Lung (tissue), 12 donors: ENCODE measurements around the gene TEX29. TPM values are rescaled to one million over a fixed set of nuclear protein-coding genes. Genes with fewer than 3 reads are reported as not detected.
A peak's percentile ranks its signal among the peaks of the same experiment; 100 is the strongest.

Experiments used
- ATAC-seq: fragments of 200-7000 bp; cut with Tn5 transposase; one replicate; pipeline ENCODE4 v1.9.1; 2020; ENCODE audit warnings: moderate number of reproducible peaks; ENCODE audit not compliant: insufficient read depth, low FRiP score
- DNase-seq, 3 donors: peaks; one replicate each; pipeline ENCODE4 v3.0.0-alpha.2; 2013 to 2017
- H3K27ac ChIP-seq, 2 donors: one replicate each; pipeline ENCODE4 v1.5.1; 2013; ENCODE audit warnings: mild to moderate bottlenecking in 2 of 2, moderate library complexity in 2 of 2, control low read depth in 1 of 2, inconsistent platforms in 1 of 2, low read depth in 1 of 2, low read length in 1 of 2
- H3K27me3 ChIP-seq, 3 donors: one replicate each; pipeline ENCODE4 v1.5.1; 2013; ENCODE audit warnings: low read length in 2 of 3; ENCODE audit not compliant: control insufficient read depth in 3 of 3, insufficient read depth in 3 of 3
- H3K36me3 ChIP-seq, 4 donors: one replicate each; pipeline ENCODE4 v1.5.1; 2013; ENCODE audit warnings: low read length in 4 of 4, mild to moderate bottlenecking in 1 of 4, moderate library complexity in 1 of 4; ENCODE audit not compliant: control insufficient read depth in 4 of 4, insufficient read depth in 4 of 4
- H3K4me1 ChIP-seq, 5 donors: one replicate each; pipeline ENCODE4 v1.5.1; 2013; ENCODE audit warnings: low read length in 5 of 5, mild to moderate bottlenecking in 2 of 5, moderate library complexity in 1 of 5; ENCODE audit not compliant: control insufficient read depth in 5 of 5, insufficient read depth in 5 of 5
- H3K4me3 ChIP-seq: one replicate; pipeline ENCODE4 v1.5.1; 2013; ENCODE audit warnings: mild to moderate bottlenecking, control low read depth, moderate library complexity
- H3K9ac ChIP-seq, 2 donors: one replicate each; pipeline ENCODE4 v1.5.1; 2013; ENCODE audit warnings: low read length in 2 of 2, control low read depth in 1 of 2; ENCODE audit not compliant: insufficient read depth in 1 of 2
- H3K9me3 ChIP-seq, 4 donors: one replicate each; pipeline ENCODE4 v1.5.1; 2013; ENCODE audit warnings: low read length in 3 of 4, mild to moderate bottlenecking in 1 of 4, moderate library complexity in 1 of 4; ENCODE audit not compliant: control insufficient read depth in 4 of 4, insufficient read depth in 3 of 4
- CTCF ChIP-seq: IDR thresholded peaks from 2 replicates; pipeline ENCODE4 v1.5.1; 2012; ENCODE audit warnings: mild to moderate bottlenecking; ENCODE audit errors: control extremely low read depth, extremely low read depth
- WGBS, 2 donors: extraction: QIAGEN DNeasy Blood & Tissue Kit; methylation state at CpG; one replicate each; pipeline ENCODE4 v1.1.7; 2013; 5-methylcytosine and 5-hydroxymethylcytosine counted together
- polyA plus RNA-seq, 2 donors: library from polyadenylated mRNA; stranded (reverse); fragments of 200-250 nt; gene quantifications; one replicate each; pipeline ENCODE4 v1.2.1, GENCODE V29; 2013
- total RNA-seq, 2 donors: library from RNA; depleted of rRNA in 1 of 2; stranded (reverse); fragments of >200 nt in 1 of 2; gene quantifications; one replicate each; pipeline ENCODE4 v1.2.1, GENCODE V29; 2014 to 2021
- donor health status: control.
- donor health status: control.
- donor health status: Bipolar disorder and iron deficiency.
- donor health status: healthy.
- donor health status: DM: yes; HTN: yes; CAD: no.

Gene TEX29
- total and polyA plus RNA-seq, 4 donors = 0.19 to 0.79 (median 0.25) TPM; not detected in 1

GRCh38 chr13:111390522-111391270 lies 70.3 kb downstream of the TEX29 start:
- Histone ChIP-seq H3K27me3 (no peaks in the 10 kb centered on the region), H3K36me3 (no peaks in the 10 kb centered on the region), H3K9ac (no peak overlapping the region), H3K4me1 (peaks cover 0 to 22% (median 0%) of the 10 kb centered on the region in 5 donors), H3K9me3 (peaks cover 0 to 2% (median 0%) of the 10 kb centered on the region in 4 donors), H3K4me3 (no peak overlapping the region), H3K27ac (no peak overlapping the region)
- ATAC-seq (no peak), DNase-seq (no peak)
- WGBS, 2 donors = 81 to 90% methylated on average over 18 of the region's 18 CpGs
- no peak for TF ChIP-seq CTCF

GRCh38 chr13:111392486-111392885 lies 72.0 kb downstream of the TEX29 start:
- 73 to 76% methylated on average over 9 of the region's 9 CpGs for WGBS, 2 donors
- DNase-seq = peak; percentile 42 to 94 (median 82)

DNA sequence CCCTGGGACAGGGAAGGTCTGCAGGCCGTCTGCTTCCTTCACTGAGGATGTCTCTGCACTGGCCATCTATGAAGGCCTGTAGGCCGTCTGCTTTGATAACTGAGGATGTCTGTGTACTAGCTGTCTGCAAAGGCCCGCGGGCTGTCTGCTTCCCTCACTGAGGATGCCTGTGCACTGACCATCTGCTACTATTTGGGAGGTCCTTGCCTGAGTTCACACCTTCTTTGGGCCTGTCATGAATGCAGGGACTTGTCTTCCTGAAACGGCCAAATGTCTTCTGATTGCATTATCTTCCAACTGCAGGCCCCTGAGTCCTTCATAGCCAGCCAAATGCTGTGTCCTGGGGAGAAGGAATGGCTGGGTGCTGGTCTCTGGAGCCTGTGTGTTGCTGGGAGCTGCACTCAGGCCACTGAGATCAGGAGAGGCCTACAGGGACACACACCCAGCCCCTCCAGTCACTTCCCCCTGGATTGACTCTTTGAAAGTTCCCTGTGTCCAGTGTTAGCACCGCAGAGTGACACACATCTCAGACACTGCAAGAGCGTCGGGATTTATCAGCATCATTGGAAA lies 72.9 kb downstream of the TEX29 start:
- no peaks in the 10 kb centered on the region for H3K36me3 ChIP-seq
- H3K9ac ChIP-seq = no peak overlapping the region
- TF ChIP-seq CTCF = no peak
- WGBS, 2 donors = 80 to 88% methylated on average over 8 of the region's 8 CpGs
- no peak overlapping the region for H3K27ac ChIP-seq
- no peaks in the 10 kb centered on the region for H3K27me3 ChIP-seq
- ATAC-seq = no peak
- peaks cover 0 to 22% (median 0%) of the 10 kb centered on the region in 5 donors for H3K4me1 ChIP-seq
- peaks cover 0 to 3% (median 0%) of the 10 kb centered on the region in 4 donors for H3K9me3 ChIP-seq
- peak in 1 of 3 donors; percentile 10 for DNase-seq
- H3K4me3 ChIP-seq = no peak overlapping the region

More at GRCh38 chr13:111392486-111392885, 72.0 kb downstream of the TEX29 start:
- no peak overlapping the region for H3K9ac ChIP-seq
- peaks cover 0 to 22% (median 0%) of the 10 kb centered on the region in 5 donors for H3K4me1 ChIP-seq
- no peak overlapping the region for H3K4me3 ChIP-seq
- no peak for TF ChIP-seq CTCF
- H3K27ac ChIP-seq = no peak overlapping the region
- ATAC-seq = no peak
- H3K36me3 ChIP-seq = no peaks in the 10 kb centered on the region
- no peaks in the 10 kb centered on the region for H3K27me3 ChIP-seq
- H3K9me3 ChIP-seq = peaks cover 0 to 3% (median 0%) of the 10 kb centered on the region in 4 donors

Other genes starting within 250 kb of the TEX29 start
- gene ARHGEF7, start 205.3 kb upstream of the TEX29 start, total RNA-seq = 100 to 1,000 TPM in 1 of 2 donors, 10 to 100 TPM in 1; 54.6 to 143 TPM
- gene ARHGEF7, start 205.3 kb upstream of the TEX29 start, polyA plus RNA-seq = 10 to 100 TPM; 20.9 to 21.1 TPM